ENCODE measurements around the gene LSM2.

Gene LSM2

GRCh38 chr6:31776989-31777666 is 29.6 kb downstream of the LSM2 start, which contains the start of gene VWA7:
TSS of gene VWA7 (minus strand) at chr6:31777328. CDS start at chr6:31776779, 549 bp downstream.
- in situ Hi-C loops (cut with MboI; ENCODE audit: low pct_unique_long_range_greater_than_20kb, low sequenced_read_pairs, unreplicated experiment), result no loop called here
- TF ChIP-seq CTCF (IDR thresholded peaks at IDR 0.05; ENCODE audit: extremely low read depth, insufficient read depth, missing control alignments), result no peak

GRCh38 chr6:31776485-31776988 is 30.2 kb downstream of the LSM2 start:
- in situ Hi-C loops (cut with MboI; ENCODE audit: low pct_unique_long_range_greater_than_20kb, low sequenced_read_pairs, unreplicated experiment), result no loop called here
- no peak for DNase-seq (ENCODE audit: low spot score)
- no peak for TF ChIP-seq CTCF (IDR thresholded peaks at IDR 0.05; ENCODE audit: extremely low read depth, insufficient read depth, missing control alignments)

More at GRCh38 chr6:31776989-31777666, 29.6 kb downstream of the LSM2 start, which contains the start of gene VWA7:
- DNase-seq (ENCODE audit: low spot score), result peak; percentile 95

GRCh38 chr6:31775633-31776484 is 30.9 kb downstream of the LSM2 start:
- DNase-seq (ENCODE audit: low spot score), result no peak
- TF ChIP-seq CTCF (IDR thresholded peaks at IDR 0.05; ENCODE audit: extremely low read depth, insufficient read depth, missing control alignments), result no peak
- in situ Hi-C loops (cut with MboI; ENCODE audit: low pct_unique_long_range_greater_than_20kb, low sequenced_read_pairs, unreplicated experiment), result no loop called here

GRCh38 chr6:31775184-31775583 is 31.6 kb downstream of the LSM2 start:
- no peak for TF ChIP-seq CTCF (IDR thresholded peaks at IDR 0.05; ENCODE audit: extremely low read depth, insufficient read depth, missing control alignments)
- no peak for DNase-seq (ENCODE audit: low spot score)
- in situ Hi-C loops (cut with MboI; ENCODE audit: low pct_unique_long_range_greater_than_20kb, low sequenced_read_pairs, unreplicated experiment), result no loop called here

- TF ChIP-seq CTCF (IDR thresholded peaks at IDR 0.05; ENCODE audit: extremely low read depth, insufficient read depth, missing control alignments), result no peak
- in situ Hi-C loops (cut with MboI; ENCODE audit: low pct_unique_long_range_greater_than_20kb, low sequenced_read_pairs, unreplicated experiment), result no loop called here
- no peak for DNase-seq (ENCODE audit: low spot score)
Measured at GRCh38 chr6:31771992-31772358, 34.8 kb downstream of the LSM2 start.

- no peak for DNase-seq (ENCODE audit: low spot score)
- in situ Hi-C loops (cut with MboI; ENCODE audit: low pct_unique_long_range_greater_than_20kb, low sequenced_read_pairs, unreplicated experiment), result no loop called here
- no peak for TF ChIP-seq CTCF (IDR thresholded peaks at IDR 0.05; ENCODE audit: extremely low read depth, insufficient read depth, missing control alignments)
Measured at GRCh38 chr6:31770860-31771259, 35.9 kb downstream of the LSM2 start.

Measured in GM13977 (cell line).